MM.1S (cell line): Measurements from ENCODE around the gene MRI1.

Source experiments
- CTCF ChIP-seq: fragments of 300-600 bp; sonication (generic); IDR thresholded peaks from 2 replicates; pipeline ENCODE4 v1.5.1; 2016; ENCODE audit warnings: antibody characterized with exemption, low read length, mixed read lengths
- EZH2 ChIP-seq: fragments of 300-600 bp; sonication (generic); optimal IDR thresholded peaks from 2 replicates; pipeline ENCODE3; 2017; ENCODE audit warnings: low read depth, mild to moderate bottlenecking, antibody characterized with exemption, low read length, mixed read lengths
- EZH2phosphoT487 ChIP-seq: fragments of 300-600 bp; sonication (generic); IDR thresholded peaks from 2 replicates; pipeline ENCODE4 v1.6.1; 2018; ENCODE audit warnings: antibody characterized with exemption, low read length

DNA sequence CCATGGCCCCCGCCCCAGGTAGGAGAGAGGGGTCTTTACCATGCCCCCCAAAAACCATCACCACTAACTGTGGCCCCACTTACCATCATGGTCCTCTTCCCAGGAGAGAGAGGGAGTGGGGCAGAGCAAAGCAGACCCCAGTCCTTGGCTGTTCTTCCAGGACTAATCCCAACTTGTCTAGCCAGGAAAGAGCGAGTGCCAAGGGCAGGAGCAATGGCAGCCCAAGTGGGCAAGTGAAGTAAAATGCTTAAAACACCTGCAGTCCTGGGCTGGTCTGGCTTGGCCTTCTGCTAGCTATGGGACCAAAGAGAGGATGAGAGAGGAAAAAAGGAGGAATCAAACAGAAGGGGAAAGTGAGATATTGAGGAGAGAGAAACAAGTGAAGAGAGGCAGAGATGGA is 48.8 kb downstream of the MRI1 start:
- TF ChIP-seq CTCF (no peak), EZH2phosphoT487 (no peak), EZH2 (no peak)
